ENCODE measurements around the gene ATP2A3. TPM values are rescaled to one million over a fixed set of nuclear protein-coding genes. Genes with fewer than 3 reads are reported as not detected.

Gene ATP2A3
- total and polyA plus RNA-seq, 2 donors (not counting 1 experiment from before 2014, with no cell fraction given): 697 to 817 TPM

GRCh38 chr17:3983606-3984484 lies 19.6 kb upstream of the ATP2A3 start:
- POLR2A ChIA-PET: no interaction called here
- no peaks in the 10 kb centered on the region for H3K9me3 Mint-ChIP-seq (ENCODE audit: insufficient read depth)
- H2AFZ ChIP-seq (ENCODE audit: insufficient read depth, low read depth, low read length, poor library complexity, severe bottlenecking): no peak overlapping the region
- peaks cover 7 to 13% of the 10 kb centered on the region in 2 donors for H3K4me1 ChIP-seq (ENCODE audit: control insufficient read depth in 2 of 2, insufficient read depth in 2 of 2, low read length in 2 of 2)
- no peaks in the 10 kb centered on the region for H3K27me3 Mint-ChIP-seq
- no peak overlapping the region for H3K4me3 ChIP-seq (ENCODE audit: control extremely low read depth in 1 of 5, extremely low read depth in 1 of 5, insufficient read depth in 1 of 5, low read depth in 2 of 5, low read length in 4 of 5)
- intact Hi-C loops (cut with micrococcal nuclease): no loop called here
- H3K4me1 Mint-ChIP-seq: peaks cover 10% of the 10 kb centered on the region
- H3K27ac Mint-ChIP-seq: no peak overlapping the region
- H3K9me3 ChIP-seq (ENCODE audit: control extremely low read depth in 1 of 3, control insufficient read depth in 2 of 3, insufficient read depth in 1 of 3, low read length in 2 of 3): peaks cover 0 to 10% (median 0%) of the 10 kb centered on the region in 3 donors
- DNase-seq: peak; percentile 6
- 81% methylated on average over 16 of the region's 18 CpGs for WGBS (ENCODE audit: insufficient coverage)
- CTCF ChIA-PET: interaction anchor here (0.9 kb wide), 1 partner anchor 120 kb away, joined by 3 read pairs; no protein-coding TSS in a partner anchor
- no peak for TF ChIP-seq EZH2 (IDR thresholded peaks at IDR 0.05; ENCODE audit: borderline replicate concordance, insufficient read depth, low read depth, low read length, poor library complexity, severe bottlenecking)
- peaks cover 0 to 3% (median 0%) of the 10 kb centered on the region in 4 experiments for H3K27me3 ChIP-seq (replicated peaks in 1 of 4; ENCODE audit: control extremely low read depth in 1 of 4, control insufficient read depth in 3 of 4, insufficient read depth in 4 of 4, low read length in 3 of 4)
- no peak overlapping the region for H3K27ac ChIP-seq (ENCODE audit: low read length in 2 of 2)
- no peak overlapping the region for H3K9ac ChIP-seq (ENCODE audit: low read length)
- H3K79me2 ChIP-seq (ENCODE audit: control insufficient read depth, insufficient read depth, low read length): no peaks in the 10 kb centered on the region
- no peak overlapping the region for H3K4me3 Mint-ChIP-seq
- ATAC-seq (ENCODE audit: low read depth): no peak
- no peaks in the 10 kb centered on the region for H4K20me1 ChIP-seq (ENCODE audit: control insufficient read depth, insufficient read depth, low read length, poor library complexity, severe bottlenecking)
- H3K4me2 ChIP-seq (replicated peaks; ENCODE audit: low read depth, low read length, poor library complexity, severe bottlenecking): no peak overlapping the region
- no peaks in the 10 kb centered on the region for H3K36me3 ChIP-seq (replicated peaks in 1 of 2; ENCODE audit: control extremely low read depth in 1 of 2, control insufficient read depth in 1 of 2, extremely low read depth in 1 of 2, insufficient read depth in 2 of 2, low read length in 1 of 2)

- Histone ChIP-seq H3K27ac (ENCODE audit: low read length in 2 of 2) (no peak overlapping the region), H3K4me3 (ENCODE audit: control extremely low read depth in 1 of 5, extremely low read depth in 1 of 5, insufficient read depth in 1 of 5, low read depth in 2 of 5, low read length in 4 of 5) (no peak overlapping the region), H3K79me2 (ENCODE audit: control insufficient read depth, insufficient read depth, low read length) (no peaks in the 10 kb centered on the region), H3K4me2 (replicated peaks; ENCODE audit: low read depth, low read length, poor library complexity, severe bottlenecking) (no peak overlapping the region), H3K4me1 (ENCODE audit: control insufficient read depth in 2 of 2, insufficient read depth in 2 of 2, low read length in 2 of 2) (peaks cover 7 to 13% of the 10 kb centered on the region in 2 donors), H3K9me3 (ENCODE audit: control extremely low read depth in 1 of 3, control insufficient read depth in 2 of 3, insufficient read depth in 1 of 3, low read length in 2 of 3) (peaks cover 0 to 10% (median 0%) of the 10 kb centered on the region in 3 donors), H3K27me3 (replicated peaks in 1 of 4; ENCODE audit: control extremely low read depth in 1 of 4, control insufficient read depth in 3 of 4, insufficient read depth in 4 of 4, low read length in 3 of 4) (peaks cover 0 to 3% (median 0%) of the 10 kb centered on the region in 4 experiments), H3K9ac (ENCODE audit: low read length) (no peak overlapping the region), H2AFZ (ENCODE audit: insufficient read depth, low read depth, low read length, poor library complexity, severe bottlenecking) (no peak overlapping the region), H3K36me3 (replicated peaks in 1 of 2; ENCODE audit: control extremely low read depth in 1 of 2, control insufficient read depth in 1 of 2, extremely low read depth in 1 of 2, insufficient read depth in 2 of 2, low read length in 1 of 2) (no peaks in the 10 kb centered on the region), H4K20me1 (ENCODE audit: control insufficient read depth, insufficient read depth, low read length, poor library complexity, severe bottlenecking) (no peaks in the 10 kb centered on the region)
- Mint-ChIP-seq H3K4me3 (no peak overlapping the region), H3K27me3 (no peaks in the 10 kb centered on the region), H3K4me1 (peaks cover 10% of the 10 kb centered on the region), H3K27ac (no peak overlapping the region), H3K9me3 (ENCODE audit: insufficient read depth) (no peaks in the 10 kb centered on the region)
- TF ChIP-seq EZH2 (IDR thresholded peaks at IDR 0.05; ENCODE audit: borderline replicate concordance, insufficient read depth, low read depth, low read length, poor library complexity, severe bottlenecking): no peak
- no peak for TF ChIP-seq CTCF (IDR thresholded peaks at IDR 0.05)
- ATAC-seq (ENCODE audit: low read depth) (no peak), DNase-seq (no peak)
- ChIA-PET CTCF (interaction anchor here (0.7 to 0.9 kb wide), 2 partner anchors 65 to 118 kb away, joined by 3 read pairs; no protein-coding TSS in a partner anchor), POLR2A (no interaction called here)
- intact Hi-C loops (cut with micrococcal nuclease): no loop called here
- WGBS (ENCODE audit: insufficient coverage): 96% methylated on average over 5 of the region's 8 CpGs
These were observed 18.3 kb upstream of the ATP2A3 start for GRCh38 chr17:3982541-3983017.
